OCI-M2 (cell line): Measurements from ENCODE around the gene GALNT2.

ENCODE experiments used
- DNase-seq: peaks from one replicate; lab custom pipeline; 2025; ENCODE audit not compliant: unreplicated experiment; lab: John Stamatoyannopoulos, UW

GALNT2 gene

DNA sequence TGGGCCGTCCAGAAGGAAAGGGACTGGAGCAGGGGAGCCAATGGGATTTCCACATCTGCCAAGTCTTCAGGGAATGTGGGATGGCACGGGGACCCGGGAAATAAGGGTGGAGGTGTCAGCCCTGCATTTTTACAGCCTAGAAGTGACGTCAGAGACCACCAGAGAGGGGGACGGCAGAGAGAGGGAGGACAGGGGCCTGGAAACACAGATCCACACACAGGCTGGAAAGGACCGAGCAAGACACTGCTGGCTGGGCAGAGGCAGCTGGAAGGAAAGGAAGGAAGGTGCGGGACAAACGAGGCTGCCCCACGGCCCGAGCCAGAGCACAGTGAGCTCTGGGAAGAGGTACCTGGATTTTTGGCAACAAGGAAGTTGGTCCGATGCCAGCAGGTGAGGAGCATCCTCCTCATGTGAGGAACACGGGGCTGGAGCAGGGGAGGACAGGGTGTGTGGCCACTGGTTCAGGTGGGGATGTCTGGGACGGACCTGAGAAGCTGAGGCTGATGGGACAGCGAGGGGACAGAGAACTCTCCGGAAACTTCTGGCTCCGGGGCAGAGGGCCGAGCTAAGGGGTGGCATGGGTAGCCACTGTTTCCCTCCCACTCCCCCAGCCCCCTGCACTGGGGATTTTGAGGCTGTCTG lies 220.8 kb downstream of the GALNT2 start:
- DNase-seq: no peak

DNA sequence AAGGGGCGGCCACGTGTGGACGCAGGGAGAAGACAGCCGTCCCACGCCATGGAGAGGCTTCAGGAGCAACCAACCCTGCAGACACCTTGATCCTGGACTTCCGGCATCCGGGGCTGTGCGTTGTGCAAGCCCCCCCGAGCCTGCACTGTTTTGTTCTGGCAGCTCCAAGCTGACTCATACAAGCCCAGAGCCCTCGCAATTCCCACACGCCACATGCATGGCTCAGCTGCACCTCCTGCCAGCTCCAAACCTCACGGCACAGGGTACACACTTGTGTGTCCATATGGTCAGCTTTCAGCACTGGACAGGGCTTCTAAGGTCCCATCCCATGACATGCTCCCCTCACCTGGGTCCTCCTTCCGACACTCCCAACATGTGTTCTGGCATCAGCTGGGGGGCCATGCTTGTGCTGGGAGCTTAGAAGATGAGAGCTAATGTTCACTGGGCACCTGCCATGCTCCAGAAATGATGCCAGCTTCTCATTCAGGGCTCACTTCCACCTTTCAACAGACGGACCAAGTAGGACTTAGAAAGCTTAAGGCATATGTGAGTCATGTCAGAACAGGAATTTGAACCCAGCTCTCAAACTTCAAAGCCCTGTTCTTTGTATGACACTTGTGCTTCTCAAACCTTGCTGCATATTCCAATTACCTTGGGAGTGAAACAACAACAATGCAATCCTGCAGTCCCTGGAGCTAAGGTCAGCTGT lies 221.8 kb downstream of the GALNT2 start:
- no peak for DNase-seq

DNA sequence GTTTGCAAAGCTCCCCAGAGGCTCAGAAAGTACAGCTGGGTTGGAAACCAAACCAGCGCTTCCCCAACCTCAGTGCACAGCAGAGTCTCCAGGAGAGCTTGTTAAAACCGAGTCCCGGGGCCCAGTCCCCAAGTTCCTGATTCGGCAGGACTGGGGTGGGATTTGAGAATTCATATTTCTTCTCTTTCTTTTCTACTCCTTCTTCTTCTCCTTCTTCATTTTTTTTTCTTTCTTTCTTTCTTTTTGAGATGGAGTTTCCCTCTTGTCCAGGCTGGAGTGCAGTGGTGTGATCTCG lies 222.3 kb downstream of the GALNT2 start:
- DNase-seq: no peak

DNA sequence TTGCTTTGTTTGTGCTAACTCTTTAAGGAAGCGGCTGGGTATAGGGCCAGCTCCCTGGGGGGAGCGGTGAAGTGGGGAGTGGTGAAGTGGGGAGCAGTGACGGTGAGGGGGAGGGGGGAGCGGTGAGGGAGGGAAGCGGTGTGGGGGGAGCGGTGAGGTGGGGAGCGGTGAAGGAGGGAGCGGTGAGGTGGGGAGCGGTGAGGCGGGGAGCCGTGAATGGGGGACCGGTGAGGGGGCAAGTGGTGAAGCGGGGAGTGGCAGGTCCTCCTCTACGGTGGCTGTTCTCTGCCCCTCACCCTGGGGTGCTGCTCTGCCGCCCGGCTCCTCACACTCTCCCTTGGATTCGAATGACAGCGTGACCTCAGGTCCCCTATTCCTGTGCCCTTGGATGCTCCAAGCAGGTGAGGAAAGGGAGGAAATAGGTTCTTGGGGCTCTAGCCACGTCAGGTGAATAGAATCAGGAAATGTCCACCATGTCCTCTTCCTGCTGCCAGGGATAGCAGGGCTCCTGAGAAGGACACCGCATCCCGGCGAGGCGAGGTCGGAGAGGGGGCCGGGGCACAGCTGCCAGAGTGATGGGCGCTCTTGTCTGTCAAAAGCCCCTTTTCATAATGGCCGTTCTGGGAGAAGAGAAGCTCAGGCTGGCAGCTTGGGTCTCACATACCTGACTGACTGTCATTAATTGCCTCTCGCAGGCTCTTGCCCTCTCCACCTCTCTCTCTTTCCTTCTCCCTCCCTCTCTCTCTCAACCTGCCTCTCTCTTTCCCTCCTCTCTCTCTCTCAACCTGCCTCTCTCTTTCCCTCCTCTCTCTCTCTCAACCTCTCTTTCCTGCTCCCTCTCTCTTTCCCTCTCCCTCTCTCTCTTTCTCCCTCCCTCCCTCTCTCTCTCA lies 224.9 kb downstream of the GALNT2 start:
- DNase-seq: no peak

DNA sequence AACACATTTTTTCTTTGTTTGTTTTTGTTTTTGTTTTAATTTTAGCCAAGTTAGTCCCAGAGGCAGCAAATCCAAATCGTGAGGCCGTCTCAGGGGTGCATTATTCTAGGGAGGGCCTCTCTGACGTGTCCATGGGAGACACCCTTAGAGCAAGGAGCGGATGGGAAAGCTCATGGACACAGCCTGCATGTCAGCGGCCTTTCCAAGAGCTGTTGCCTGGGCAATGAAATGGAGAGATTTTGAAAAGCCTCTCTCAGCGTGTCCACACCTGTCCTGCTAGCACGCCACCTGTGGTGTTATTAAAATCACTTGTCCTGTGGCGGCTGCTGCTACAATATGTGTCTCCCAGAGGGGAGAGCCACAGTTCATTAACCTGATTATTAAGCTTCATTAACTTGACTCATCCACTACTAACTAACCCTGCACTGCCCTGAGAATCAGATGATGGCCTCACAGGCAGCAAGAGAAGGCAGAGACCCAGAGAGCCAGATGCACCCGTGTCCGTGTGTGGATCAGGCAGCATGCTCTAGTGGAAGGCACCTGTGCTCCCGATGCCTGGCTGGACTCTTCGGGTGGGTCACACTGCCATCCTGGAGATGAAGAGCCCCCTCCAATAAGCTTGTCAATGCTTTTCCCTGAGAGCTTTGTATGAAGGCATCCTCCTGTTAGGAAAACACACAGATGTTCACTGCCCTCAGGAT lies 225.8 kb downstream of the GALNT2 start:
- DNase-seq: no peak

DNA sequence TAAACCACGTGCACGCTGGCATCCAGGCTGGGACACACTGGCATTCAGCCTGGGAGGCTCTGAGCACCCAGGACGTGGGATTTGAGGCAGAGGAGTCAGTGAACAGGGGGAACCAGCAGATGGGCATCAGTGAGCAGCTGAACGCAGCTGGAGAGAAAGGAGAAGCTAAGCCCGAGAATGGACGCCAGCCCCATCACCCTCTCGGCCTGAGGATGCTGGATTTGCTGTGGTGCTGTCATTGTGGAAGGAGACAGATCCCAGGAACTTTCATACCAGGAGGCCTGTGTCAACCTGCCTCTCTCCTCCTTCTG lies 226.3 kb downstream of the GALNT2 start:
- DNase-seq: no peak

DNA sequence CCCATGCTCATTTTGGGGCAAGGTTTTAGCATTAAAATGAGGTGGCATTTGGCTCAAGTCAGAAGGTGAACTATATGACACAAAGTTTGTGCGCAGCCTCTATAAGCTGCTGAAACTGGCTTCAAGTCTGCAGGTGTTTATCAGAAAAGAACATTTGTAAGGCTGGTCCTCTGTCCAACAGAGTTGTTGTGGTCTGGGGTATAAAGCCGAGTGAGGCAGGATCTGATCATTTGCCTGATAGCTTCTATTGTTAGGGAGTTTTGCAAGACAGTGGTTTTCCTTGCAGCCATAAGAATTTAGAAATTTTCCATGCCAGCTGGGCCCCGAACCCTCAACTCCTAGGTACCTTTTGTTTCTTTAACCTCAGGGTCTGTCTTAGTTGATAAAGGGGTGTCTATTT lies 228.3 kb downstream of the GALNT2 start:
- no peak for DNase-seq

DNA sequence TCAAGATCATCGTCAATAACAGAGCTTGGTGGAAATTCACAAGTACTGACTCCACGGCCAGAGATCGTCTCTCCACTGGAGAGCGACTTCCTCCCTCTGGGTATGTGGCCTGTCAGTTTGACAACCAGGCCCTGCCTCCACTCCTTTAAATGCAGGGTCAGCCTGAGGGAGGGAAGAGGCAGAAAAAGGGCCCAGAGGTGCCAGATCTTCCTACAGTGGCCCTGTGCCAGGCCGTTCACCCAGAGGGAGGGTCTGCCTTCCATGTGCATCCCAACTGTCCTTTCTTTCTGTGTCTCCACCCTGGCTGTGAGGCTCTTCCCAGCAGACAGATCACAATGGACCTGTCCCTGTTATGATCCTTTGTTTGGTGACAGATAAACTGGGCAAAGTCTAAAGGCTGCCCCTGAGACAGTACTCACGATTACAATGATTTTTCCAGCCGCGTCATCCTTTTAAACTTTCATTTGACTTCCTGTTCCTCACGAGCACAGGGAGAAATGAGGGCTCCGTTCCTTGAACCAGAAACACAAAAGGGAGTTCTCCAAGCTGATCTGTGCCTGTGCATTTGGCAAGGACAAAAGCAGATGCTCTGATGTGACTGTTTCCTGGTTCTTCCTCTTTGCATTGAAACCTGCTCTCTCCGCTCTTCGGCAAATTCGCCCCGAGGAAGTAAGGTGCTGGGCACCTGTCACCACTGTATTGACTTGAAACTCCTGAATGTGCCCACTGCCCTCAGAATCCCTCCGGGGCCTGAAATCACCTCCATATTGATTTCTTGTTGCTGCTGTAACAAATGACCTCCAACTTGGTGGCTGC lies 232.4 kb downstream of the GALNT2 start:
- no peak for DNase-seq

DNA sequence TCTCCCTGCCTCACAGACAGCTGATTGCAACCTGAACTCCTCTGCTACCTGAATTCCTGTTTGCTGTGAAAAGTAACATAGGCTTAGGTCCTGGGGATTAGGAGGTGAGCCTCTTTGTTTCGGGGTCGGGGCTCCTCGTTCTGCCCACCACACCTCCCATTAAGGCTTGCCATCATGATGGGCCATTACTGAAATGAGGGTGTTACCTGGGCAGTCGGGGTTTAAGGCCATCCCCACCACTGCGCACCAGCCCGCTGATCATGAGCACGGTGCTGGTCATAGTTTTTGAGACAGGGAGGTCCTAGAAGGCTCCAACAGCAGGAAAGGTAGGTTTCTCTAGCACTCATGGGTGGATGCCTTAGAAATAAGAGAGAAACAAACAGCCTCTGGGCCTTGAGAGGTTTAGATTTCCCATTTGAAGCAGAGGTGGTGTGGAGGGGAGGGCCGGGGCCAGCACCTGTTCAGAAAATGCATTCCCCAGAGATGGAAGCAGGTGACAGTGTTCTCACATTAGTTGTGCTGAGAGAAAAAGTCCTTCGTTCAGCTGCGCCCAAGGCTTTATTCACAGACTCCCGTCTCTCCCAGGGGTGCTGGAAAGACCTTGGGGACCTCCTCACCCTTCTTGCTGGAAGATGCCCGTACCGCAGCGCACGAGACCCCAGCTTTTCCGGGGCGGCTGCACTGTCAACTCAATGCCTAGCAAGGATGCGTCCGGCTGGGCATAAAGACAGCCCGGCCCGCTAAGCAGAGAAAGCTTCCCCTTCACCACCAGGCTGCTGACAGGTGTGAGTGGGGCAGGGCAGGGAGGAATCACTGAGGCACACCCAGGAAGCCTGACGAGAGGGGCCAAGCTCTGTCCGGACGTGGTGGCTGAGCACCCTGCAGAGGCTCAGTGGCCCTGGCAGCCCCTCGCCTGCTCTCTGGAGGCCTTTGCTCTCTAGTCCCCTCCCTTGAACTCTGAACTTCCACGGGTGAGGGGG lies 233.6 kb downstream of the GALNT2 start:
- no peak for DNase-seq

DNA sequence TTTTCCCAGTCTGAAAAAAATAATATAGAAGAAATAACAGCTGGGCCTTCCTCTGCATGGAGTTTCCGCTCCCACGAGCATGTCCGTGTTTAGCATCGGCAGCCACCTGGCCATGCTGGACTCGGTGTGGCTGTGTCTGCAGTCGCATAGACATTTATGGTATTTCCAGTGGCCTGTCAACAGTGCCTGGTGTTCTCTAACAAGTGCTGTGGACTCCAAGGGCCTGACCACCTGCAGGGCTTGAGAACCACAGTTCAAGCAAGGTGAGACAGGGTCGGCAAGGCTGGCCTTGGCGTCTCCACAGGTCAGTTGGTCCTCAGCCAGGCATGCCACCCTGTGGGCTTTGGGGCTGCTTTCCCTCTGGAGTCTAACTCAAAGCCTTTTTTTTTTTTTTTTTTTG lies 234.3 kb downstream of the GALNT2 start:
- no peak for DNase-seq

DNA sequence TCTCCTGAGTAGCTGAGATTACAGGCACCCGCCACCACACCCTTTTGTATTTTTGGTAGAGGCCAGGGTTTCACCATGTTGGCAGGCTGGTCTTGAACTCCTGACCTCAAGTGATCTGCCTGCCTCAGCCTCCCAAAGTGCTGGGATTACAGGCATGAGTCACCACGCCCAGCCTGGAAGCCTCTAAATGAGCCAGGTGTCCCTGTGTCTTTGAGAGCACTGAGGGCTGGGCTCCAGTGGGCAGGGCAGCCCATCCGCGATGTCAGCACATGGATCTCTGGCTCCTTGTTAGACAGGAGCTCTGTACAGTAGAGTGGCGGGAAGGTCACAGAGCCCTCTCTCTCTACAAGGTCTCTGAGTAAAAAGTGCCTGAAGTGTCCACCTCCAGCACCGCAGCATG lies 234.8 kb downstream of the GALNT2 start:
- DNase-seq: no peak

DNA sequence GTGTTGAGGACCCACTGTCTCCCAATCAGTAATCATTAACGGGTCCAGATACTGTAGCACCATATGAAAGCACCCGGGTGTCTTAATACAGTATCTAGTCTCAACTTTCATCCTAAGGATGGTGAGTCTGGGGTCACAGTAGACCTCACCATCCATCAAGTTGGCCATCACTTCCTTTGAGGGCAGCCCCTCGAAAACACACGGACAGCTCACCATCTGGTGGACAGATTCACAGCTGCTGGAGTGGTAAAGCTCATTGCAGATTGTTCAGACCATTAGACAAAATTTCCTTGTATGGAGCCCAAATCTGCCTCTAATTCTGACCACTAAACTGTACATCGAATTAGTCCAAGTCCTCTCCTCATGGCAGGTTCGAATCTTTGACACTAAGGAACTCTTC lies 236.0 kb downstream of the GALNT2 start:
- DNase-seq: no peak

DNA sequence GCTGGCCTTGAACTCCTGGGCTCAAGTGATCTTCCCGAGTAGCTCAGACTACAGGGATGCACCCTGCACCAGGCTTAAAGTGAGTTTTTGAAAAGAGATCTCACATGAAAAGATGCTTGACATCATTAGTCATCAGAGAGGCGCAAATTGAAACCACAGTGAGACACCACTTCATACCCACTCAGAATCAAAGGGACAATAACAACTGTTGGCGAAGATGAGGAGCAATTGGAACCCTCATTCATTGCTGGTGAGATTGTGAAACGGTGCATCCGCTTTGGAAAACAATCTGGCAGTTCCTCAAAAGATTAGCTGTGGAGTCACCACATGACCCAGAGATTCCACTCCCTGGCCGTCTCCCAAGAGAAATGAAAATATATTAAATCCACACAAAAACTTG lies 236.8 kb downstream of the GALNT2 start:
- no peak for DNase-seq

DNA sequence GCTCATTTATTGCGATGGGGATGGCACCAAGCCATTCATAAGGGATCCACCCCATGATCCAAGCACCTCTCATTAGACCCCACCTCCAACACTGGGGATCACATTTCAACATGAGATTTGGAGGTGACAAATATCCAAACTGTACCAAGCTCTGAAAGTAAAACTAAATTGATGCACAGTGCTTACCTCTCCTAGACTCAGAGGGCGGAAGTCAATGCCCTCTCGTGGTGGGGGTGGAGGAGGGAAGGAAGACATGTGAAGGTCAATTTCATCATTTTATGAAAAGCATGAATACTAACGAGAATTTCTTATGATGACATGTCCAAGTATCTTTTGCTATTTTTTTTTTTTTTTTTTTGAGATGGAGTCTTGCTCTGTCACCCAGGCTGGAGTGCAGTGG lies 239.1 kb downstream of the GALNT2 start:
- DNase-seq: no peak

DNA sequence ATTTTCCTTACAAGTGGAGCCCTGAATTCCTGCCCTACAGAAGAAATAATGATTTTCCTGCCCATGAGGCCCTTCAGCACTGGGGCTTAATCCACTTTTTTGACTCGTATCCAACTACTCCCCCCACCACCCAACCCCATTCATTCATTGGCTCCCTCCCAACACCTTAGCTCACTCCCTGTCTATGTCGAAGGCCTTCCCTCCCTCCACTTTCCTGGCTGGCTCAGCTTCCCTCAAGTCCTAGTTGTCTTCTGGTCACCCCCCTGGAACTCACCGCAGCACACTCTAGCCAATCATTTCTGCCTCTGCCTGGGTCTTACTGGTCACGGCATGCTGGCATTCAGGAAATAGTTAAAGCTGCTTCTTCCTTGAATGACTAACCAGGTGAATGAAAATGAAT lies 240.2 kb downstream of the GALNT2 start:
- DNase-seq: no peak

DNA sequence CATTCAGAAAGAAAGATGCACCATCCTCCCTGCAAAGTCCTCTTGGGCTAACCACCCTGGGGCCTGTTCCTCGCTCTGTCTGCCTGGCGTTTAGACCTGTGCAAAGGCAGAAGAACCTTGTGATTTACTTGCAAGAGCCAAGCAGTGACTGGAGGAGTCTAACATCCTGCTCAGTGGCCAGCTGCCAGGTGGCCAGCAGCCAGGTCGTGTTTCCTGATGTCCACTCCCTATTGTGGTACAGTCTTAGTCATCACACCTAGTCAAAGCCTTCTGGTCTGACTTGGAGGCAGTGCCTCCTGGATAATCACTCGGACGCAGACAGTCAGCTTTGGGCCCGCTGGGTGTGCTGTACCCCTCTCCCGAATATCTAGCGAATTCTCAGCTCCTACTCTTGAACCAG lies 241.0 kb downstream of the GALNT2 start:
- no peak for DNase-seq

DNA sequence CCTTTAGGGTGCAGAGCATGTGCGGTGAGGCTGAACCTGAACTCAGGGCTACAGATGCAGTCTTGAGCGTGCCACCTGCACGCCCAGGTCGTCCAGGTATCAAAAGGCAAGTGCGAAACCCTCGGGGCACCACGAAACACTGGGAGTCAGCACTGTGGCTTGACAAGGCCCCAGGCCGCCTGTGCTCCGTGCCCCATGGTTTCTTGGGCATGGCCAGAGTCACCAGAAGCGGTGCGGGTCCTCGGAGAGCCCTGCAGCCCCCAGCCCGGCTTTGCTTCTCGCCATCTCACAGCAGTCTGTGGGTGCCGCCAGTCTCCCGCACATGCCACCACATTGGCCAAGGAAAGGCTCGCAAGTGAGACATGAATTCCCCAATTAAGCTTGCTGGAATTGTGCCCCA lies 241.8 kb downstream of the GALNT2 start:
- no peak for DNase-seq

DNA sequence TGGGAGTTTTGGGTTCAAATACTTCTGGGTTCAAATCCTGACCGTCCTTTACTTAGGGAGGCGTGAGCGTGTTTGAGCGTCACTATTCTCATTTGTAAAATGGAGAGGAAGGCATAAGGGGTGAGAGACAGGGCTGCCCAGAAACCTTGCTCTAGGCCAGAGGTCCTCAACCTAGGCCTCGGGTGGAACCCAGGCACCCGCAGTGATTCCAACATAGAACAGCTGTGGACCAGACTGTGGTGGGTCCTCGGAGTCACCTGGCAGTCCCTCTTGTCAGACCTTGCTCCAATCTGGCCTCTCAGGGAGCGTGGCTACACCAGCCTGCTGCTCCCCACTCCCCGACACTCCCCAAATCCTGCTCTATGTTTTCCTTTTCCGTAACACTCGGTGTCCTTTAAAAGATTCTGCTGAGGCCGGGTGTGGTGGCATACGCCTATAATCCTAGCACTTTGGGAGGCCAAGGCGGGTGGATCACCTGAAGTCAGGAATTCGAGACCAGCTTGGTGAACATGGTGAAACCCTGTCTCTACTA lies 242.7 kb downstream of the GALNT2 start:
- DNase-seq: no peak

DNA sequence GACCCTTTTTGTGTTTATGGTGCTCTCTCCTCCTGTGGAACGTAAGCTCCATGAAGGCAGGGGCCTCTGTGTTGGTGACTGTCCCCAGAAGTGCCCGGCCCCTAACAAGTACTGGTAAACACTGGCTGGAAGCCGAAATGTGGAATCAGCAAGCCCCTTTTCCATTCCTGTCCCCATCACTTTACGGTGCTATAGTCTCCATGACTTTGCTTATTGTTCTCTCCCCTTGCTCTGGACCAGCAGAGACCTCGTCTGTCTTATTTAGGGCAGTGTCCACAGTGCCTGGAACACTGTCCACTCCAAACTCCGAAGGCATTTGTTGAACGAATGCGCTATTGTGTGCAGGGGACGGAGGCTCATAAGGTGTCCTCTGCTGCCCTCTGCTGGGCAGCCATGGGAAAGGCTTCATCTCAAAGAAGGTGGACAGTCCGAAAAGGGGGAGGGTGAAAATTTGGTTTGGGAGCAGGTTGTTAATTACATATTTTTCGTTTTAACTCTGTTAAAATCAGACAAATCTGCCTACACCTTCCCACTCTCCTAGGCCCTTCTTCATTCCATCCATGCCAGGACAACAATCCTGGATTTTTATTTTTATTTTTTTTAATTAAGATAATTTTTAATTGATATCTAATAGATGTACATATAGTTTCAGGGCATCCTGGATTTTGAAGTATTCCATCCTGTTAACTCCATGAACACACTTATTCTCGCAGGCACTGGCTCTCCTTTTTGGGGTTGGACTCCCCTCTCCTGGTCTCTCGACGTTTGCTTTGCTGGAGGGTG lies 243.5 kb downstream of the GALNT2 start:
- no peak for DNase-seq
